HG03342 (cell line): Measurements from ENCODE around the gene SLC25A39.
"Not testable (repeated sequence)": the region's sequence is repeated elsewhere in the genome, so short reads cannot be mapped to it uniquely, and the experiment has no call there.

ENCODE experiments used
- ATAC-seq: cut with Tn5 transposase; IDR thresholded peaks from one replicate; pipeline ENCODE4 v1.9.1; 2021; ENCODE audit warnings: mild to moderate bottlenecking, moderate library complexity; ENCODE audit not compliant: unreplicated experiment

The SLC25A39 gene

GRCh38 chr17:44324571-44325275 is at the start of gene SLC25A39:
TSS of gene SLC25A39 (minus strand) at chr17:44324823. CDS start at chr17:44323562, 1,261 bp downstream.
- ATAC-seq: peak; percentile 63

- ATAC-seq: no peak
Measured at GRCh38 chr17:44372036-44372435, 47.4 kb upstream of the SLC25A39 start.

- ATAC-seq: not testable (repeated sequence)
Measured at GRCh38 chr17:44369414-44370023, 44.9 kb upstream of the SLC25A39 start.

- ATAC-seq: not testable (repeated sequence)
Measured at GRCh38 chr17:44368391-44369243, 44.0 kb upstream of the SLC25A39 start.

GRCh38 chr17:44367231-44367979 is 42.8 kb upstream of the SLC25A39 start:
- ATAC-seq: no peak

GRCh38 chr17:44365051-44365450 is 40.4 kb upstream of the SLC25A39 start:
- ATAC-seq: not testable (repeated sequence)

GRCh38 chr17:44363613-44364159 is 39.1 kb upstream of the SLC25A39 start, which contains the start of gene FAM171A2:
TSS of gene FAM171A2 (minus strand) at chr17:44363853. CDS start at chr17:44363714, 139 bp downstream.
- no peak for ATAC-seq

- ATAC-seq: no peak
Measured at GRCh38 chr17:44362949-44363612, 38.5 kb upstream of the SLC25A39 start.

- no peak for ATAC-seq
Measured at GRCh38 chr17:44362459-44362948, 37.9 kb upstream of the SLC25A39 start.

- no peak for ATAC-seq
Measured at GRCh38 chr17:44361292-44362260, 37.0 kb upstream of the SLC25A39 start.

- no peak for ATAC-seq
Measured at GRCh38 chr17:44360826-44361225, 36.2 kb upstream of the SLC25A39 start.

GRCh38 chr17:44360144-44360533 is 35.5 kb upstream of the SLC25A39 start:
- ATAC-seq: no peak

- ATAC-seq: no peak
Measured at GRCh38 chr17:44359458-44360143, 35.0 kb upstream of the SLC25A39 start.

GRCh38 chr17:44359006-44359405 is 34.4 kb upstream of the SLC25A39 start:
- no peak for ATAC-seq

- no peak for ATAC-seq
Measured at GRCh38 chr17:44358066-44358465, 33.4 kb upstream of the SLC25A39 start.

GRCh38 chr17:44356241-44356640 is 31.6 kb upstream of the SLC25A39 start:
- no peak for ATAC-seq

GRCh38 chr17:44355642-44356099 is 31.0 kb upstream of the SLC25A39 start:
- no peak for ATAC-seq
